Measurements from ENCODE around the gene TTC5. TPM values are rescaled to one million over a fixed set of nuclear protein-coding genes. Genes with fewer than 3 reads are reported as not detected.
A peak's percentile ranks its signal among the peaks of the same experiment; 100 is the strongest.
"Not testable (repeated sequence)": the region's sequence is repeated elsewhere in the genome, so short reads cannot be mapped to it uniquely, and the experiment has no call there.

Gene TTC5, protein sequence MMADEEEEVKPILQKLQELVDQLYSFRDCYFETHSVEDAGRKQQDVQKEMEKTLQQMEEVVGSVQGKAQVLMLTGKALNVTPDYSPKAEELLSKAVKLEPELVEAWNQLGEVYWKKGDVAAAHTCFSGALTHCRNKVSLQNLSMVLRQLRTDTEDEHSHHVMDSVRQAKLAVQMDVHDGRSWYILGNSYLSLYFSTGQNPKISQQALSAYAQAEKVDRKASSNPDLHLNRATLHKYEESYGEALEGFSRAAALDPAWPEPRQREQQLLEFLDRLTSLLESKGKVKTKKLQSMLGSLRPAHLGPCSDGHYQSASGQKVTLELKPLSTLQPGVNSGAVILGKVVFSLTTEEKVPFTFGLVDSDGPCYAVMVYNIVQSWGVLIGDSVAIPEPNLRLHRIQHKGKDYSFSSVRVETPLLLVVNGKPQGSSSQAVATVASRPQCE
- 11.3 TPM for polyA plus RNA-seq (ENCODE audit: insufficient read length)

- DNase-seq, result peak; percentile 92
Observed at GRCh38 chr14:20305265-20306078, at the start of gene TTC5. TSS of gene TTC5 (minus strand) at chr14:20305951. CDS start at chr14:20305937, 14 bp downstream.

- no peak for DNase-seq
Observed at GRCh38 chr14:20350860-20351259, 45.1 kb upstream of the TTC5 start.

GRCh38 chr14:20350282-20350681 is 44.5 kb upstream of the TTC5 start:
- no peak for DNase-seq

DNA sequence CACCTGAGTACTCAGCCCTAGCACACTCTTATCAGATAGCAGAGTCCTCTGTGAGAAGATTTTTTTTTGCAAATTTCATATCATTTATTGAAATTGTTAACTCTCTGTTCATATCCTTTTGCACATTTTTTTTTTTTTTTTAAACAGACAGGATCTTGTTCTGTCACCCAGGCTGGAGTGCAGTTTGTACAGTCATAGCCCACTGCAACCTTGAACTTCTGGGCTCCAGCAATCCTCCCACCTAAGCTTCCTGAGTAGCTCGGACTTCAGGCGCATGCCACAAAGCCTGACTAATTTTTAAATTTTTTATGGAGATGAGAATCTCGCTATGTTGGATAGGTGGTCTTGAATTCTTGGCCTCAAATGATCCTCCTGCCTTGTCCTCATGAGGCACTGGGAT is 42.0 kb upstream of the TTC5 start:
- DNase-seq, result no peak

- no peak for DNase-seq
Observed at GRCh38 chr14:20346713-20347112, 41.0 kb upstream of the TTC5 start.

DNA sequence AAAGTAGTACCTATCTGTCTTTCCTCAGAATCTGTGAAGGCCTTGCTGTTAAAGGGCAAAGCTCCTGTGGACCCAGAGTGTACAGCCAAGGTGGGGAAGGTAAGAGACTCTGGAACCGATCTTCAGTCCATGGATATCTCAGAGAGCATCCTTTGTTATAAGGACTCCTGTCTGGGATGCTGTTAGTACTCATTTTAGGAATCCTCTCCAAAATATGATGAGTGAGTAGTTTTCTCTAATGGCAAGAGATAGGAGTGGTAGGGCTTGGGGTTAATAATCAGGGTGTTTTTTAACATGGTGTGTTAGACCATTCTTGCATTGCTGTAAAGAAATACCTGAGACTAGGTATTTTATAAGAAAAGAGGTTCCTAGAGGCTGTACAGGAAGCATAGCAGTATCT is 39.6 kb upstream of the TTC5 start:
- no peak for DNase-seq

GRCh38 chr14:20343862-20344220 is 38.1 kb upstream of the TTC5 start:
- no peak for DNase-seq

DNA sequence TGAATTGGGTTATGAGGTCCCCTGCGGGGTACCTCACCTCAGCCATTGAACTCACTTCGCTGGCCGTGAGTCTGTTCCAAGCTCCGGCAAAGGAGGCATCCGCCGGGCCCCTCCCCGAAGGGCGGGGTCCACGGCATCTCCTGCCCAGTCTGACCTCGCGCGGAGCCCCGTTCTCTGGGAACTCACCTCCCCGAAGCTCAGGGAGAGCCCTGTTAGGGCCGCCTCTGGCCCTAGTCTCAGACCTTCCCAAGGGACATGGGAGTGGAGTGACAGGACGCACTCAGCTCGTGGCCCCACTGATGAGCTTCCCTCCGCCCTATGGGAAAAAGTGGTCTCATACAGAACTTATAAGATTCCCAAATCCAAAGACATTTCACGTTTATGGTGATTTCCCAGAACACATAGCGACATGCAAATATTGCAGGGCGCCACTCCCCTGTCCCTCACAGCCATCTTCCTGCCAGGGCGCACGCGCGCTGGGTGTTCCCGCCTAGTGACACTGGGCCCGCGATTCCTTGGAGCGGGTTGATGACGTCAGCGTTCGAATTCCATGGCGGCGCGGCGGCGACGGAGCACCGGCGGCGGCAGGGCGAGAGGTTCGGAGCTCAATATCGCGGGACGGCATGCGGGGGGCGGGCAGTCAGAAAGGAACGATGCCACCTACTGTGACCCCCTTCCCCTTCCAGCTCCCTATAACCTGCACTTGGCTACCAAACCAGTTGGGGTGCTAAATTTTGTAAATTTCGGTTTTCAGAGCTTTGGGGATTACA is 37.5 kb upstream of the TTC5 start, which contains the start of gene PARP2:
TSS of gene PARP2 (plus strand) at position 544 of the 770 bp plus-strand sequence. CDS start at position 551, 7 bp downstream.
- peak; percentile 98 for DNase-seq

DNA sequence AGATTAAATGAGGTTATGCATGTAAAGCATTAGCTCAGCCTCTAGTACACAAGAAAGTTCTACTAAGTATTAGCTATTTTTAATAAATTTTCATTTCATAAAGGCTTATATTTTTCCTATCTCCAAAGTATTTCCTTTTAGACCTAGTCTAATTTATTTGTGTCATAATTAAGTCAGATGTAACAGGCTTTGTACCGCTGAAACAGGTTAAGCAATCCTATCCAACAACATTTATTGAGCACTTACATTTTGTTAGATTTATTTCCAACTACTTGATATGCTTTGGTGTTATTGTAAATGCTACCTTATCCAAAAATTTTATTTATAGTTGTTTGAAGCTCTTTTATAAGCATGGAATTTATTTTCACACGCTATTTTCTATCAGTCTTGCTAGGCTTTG is 35.9 kb upstream of the TTC5 start:
- DNase-seq, result no peak

- DNase-seq, result not testable (repeated sequence)
Observed at GRCh38 chr14:20341032-20341431, 35.3 kb upstream of the TTC5 start.

GRCh38 chr14:20334017-20334416 is 28.3 kb upstream of the TTC5 start:
- no peak for DNase-seq

- DNase-seq, result no peak
Observed at GRCh38 chr14:20333494-20333841, 27.7 kb upstream of the TTC5 start.

DNA sequence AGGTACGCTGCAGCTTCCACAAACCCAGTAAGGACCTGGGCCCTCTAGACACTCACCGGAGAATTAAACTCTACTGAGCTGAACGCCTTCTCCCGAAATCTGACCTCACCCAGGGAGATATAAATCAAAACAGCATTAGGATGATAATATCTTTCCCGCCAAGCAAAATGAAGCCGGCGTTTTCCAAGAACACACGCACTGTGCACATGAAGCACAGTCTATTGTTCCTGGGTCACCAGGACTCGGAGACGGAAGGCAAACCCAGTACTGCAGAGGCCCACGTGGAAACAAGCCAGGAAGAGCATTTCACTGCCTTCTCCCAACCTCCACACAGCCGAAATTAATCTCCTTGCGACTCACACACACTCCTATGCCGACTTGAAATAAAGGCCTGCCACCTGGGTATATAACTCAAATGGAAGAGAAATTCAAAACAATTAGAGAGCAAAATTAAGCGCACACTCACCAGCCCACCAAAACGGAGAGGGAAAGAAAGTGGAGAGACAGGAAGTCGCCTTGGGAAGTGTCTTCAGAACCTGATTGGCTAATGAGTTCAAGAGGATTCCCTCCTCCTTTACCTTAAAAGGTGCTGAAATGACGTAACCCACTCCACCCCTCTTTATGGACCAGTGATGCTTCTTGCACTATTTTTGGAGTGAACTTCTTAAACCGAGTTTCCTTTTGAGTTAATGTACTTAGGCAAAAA is 27.2 kb upstream of the TTC5 start, which contains the start of gene CCNB1IP1:
TSS of gene CCNB1IP1 (minus strand) at position 492 of the 706 bp plus-strand sequence. CDS start 16,756 bp downstream, outside the sequence.
- DNase-seq, result peak; percentile 81

GRCh38 chr14:20332431-20332787 is 26.7 kb upstream of the TTC5 start:
- DNase-seq, result no peak

DNA sequence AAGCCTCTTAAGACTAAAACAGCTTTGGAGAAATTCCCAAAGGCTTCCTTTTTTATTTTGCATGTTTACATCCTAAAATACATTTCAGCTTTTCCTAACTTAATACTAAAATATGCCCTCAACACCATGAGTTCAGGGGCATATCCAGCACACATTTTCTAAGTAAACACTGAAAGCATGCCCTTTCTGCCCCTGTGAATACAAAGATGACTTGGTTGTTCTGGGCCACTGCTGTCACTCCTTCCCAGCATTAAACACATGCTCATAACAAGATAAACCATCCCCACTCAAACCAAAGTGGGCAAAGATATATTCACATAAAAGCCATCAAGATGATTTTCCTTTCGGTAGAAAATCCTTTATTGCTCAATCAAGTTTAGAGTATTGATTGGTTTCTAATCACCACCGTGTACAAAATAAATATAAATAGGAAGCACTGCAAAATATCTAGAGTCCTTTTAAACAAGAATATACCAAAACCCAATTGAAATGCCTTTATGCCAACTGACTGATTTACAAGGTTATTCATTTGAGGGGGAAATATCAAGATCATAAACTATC is 25.4 kb upstream of the TTC5 start:
- DNase-seq, result no peak

GRCh38 chr14:20329355-20329754 is 23.6 kb upstream of the TTC5 start:
- DNase-seq, result no peak

DNA sequence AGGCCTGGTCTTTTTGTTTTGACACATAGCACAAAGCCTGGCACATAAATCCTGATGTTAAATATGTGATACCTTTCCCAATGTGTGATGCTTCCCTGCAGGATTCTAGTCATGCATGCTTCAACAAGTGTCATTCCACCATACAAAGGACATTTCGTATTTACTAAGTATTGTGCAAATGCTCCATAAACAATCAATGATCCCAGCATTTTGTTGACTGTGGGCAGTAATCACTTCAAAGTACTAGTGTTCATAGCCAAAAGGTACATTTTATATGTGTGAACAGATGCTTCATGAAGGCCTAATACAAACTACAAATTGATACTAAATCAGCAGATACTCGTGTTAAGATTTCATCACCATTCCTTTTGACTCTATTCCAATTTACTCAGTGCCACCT is 23.0 kb upstream of the TTC5 start:
- no peak for DNase-seq

DNA sequence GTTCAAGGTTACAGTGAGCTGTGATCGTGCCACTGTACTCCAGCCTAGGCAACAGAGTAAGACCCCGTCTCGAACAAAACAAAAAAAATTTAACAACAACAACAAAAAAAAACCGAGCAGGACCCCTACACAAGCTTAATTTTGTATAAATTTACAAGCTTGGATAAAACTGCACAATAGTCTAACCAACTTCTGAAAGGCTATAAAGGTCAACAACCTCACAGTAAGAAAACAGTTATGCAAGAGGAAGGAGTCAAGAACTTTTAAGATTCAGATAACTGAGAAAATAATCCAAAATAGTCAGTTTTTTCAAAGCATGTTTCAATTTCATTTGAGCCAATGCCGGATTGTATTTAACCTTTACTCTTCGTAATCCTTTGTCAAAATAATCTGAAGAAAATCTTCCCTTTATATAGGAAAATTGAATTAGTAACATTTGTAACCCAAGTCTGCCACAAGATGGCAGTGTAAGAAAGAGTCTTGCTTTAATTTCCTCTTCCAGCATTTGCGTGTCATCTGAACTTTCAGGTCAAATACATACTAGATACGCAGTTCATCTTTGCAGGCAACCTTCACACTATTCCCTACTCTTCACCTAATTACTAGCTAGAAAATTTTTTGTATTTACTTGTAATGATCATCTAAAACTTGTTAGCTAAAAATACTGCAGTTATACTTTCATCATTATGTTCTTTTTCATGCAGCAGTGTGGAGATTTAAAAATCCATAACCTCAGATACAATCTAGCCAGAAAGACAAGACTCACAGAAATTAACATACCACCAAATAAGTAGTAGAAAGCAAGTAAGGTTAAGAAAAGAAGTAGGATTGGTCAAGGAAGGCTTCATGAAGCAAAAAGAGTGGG is 21.5 kb upstream of the TTC5 start:
- peak; percentile 67 for DNase-seq

DNA sequence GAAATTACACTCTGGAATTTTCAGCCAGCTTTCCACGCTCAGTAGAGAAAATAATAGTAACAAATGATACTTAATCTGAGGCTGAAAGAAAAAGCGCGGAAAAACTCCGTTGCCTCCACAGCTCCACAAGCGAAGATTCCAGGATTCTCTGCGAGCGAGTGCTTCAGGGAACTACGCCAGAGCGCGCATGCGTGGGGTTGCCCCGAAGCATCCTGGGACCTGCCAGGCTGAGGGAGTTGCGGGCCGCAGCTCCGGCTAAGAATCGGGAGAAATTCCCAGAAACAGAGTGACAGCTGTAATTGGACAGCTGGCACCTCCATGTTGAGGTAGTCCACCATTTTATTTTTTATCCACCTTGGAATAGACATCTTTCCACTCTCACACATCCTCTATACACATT is 12.0 kb upstream of the TTC5 start:
- DNase-seq, result no peak

DNA sequence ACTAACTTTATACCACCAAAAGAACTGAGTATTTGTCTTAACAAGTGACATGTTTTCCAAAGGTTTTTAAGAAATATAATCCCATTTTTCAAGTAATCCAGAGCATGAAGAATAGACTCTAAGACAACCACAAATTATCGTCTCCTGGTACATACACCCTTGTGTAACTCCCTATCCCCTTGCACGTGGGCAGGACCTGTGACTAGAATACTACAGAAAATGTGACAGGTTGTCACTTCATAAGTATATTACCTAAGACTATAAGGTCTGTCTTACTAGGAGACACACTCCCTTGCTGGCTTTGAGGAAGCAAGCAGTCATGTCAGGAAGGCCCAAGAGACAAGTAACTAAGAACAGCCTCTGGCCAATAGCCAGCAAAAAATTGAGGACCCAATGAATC is 8.3 kb upstream of the TTC5 start:
- no peak for DNase-seq

DNA sequence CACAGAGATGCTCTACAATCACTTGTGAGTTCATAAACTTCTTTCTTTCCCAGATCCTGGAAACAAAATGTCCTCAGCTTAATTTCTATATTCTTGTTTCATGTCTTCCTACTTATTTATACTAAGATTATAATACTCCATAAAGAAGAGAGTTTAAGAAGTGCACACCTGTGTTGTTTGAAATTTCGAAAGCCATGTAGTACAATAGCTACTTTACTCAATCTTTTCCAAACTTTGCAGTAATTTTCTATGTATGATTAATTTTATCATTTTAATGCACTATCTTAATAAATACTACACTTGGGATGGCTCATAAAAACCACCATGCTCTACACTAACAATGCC is 300 bp upstream of the TTC5 start:
- DNase-seq, result no peak
